Measurements from ENCODE around the gene FXR1. TPM values are rescaled to one million over a fixed set of nuclear protein-coding genes. Genes with fewer than 3 reads are reported as not detected.
"Not testable (repeated sequence)": the region's sequence is repeated elsewhere in the genome, so short reads cannot be mapped to it uniquely, and the experiment has no call there.

Gene FXR1
- polyA plus RNA-seq, 3 donors from 2014 or later: 38.0 to 46.9 (median 42.0) TPM

DNA sequence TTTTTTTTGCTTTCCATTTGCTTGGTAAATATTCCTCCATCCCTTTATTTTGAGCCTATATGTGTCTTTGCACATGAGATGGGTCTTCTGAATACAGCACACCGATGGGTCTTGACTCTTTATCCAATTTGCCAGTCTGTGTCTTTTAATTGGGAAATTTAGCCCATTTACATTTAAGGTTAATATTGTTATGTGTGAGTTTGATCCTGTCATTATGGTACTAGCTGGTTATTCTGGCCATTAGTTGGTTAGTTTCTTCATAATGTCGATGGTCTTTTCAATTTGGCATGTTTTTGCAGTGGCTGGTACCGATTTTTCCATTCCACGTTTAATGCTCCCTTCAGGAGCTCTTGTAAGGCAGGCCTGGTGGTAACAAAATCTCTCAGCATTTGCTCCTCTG lies 89.9 kb downstream of the FXR1 start:
- Mint-ChIP-seq H3K9me3 (peaks cover 18 to 31% (median 27%) of the 10 kb centered on the region in 6 donors), H3K27me3 (ENCODE audit: low read depth in 3 of 3) (peaks cover 0 to 18% (median 11%) of the 10 kb centered on the region in 3 donors)
- not testable (repeated sequence) for H3K36me3 Mint-ChIP-seq, H3K27ac Mint-ChIP-seq, DNase-seq, H3K4me3 Mint-ChIP-seq, H3K4me1 Mint-ChIP-seq

DNA sequence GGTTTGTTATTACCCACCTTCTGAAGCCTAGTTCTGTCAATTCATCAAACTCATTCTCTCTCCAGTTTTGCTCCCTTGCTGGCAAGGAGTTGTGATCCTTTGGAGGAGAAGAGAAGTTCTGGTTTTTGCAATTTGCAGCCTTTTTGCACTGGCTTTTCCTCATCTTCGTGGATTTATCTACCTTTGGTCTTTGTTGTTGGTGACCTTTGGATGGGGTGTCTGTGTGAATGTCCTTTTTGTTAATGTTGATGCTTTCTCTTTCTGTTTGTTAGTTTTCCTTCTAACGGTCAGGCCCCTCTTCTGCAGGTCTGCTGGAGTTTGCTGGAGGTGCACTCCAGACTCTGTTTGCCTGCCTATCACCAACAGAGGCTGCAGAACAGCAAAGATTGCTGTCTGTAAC lies 91.0 kb downstream of the FXR1 start:
- Mint-ChIP-seq H3K9me3 (peaks cover 17 to 31% (median 27%) of the 10 kb centered on the region in 6 donors), H3K27me3 (ENCODE audit: low read depth in 3 of 3) (peaks cover 0 to 18% (median 11%) of the 10 kb centered on the region in 3 donors)
- not testable (repeated sequence) for H3K4me1 Mint-ChIP-seq, H3K36me3 Mint-ChIP-seq, DNase-seq, H3K27ac Mint-ChIP-seq, H3K4me3 Mint-ChIP-seq

GRCh38 chr3:181006541-181006940 lies 94.1 kb downstream of the FXR1 start:
- peaks cover 0 to 2% (median 0%) of the 10 kb centered on the region in 3 donors for H3K36me3 Mint-ChIP-seq
- no peak overlapping the region for H3K4me3 Mint-ChIP-seq
- peaks cover 0 to 6% (median 0%) of the 10 kb centered on the region in 3 donors for H3K27me3 Mint-ChIP-seq (ENCODE audit: low read depth in 3 of 3)
- peaks cover 11 to 18% (median 14%) of the 10 kb centered on the region in 6 donors for H3K9me3 Mint-ChIP-seq
- no peaks in the 10 kb centered on the region for H3K4me1 Mint-ChIP-seq
- no peak overlapping the region for H3K27ac Mint-ChIP-seq
- no peak for DNase-seq

DNA sequence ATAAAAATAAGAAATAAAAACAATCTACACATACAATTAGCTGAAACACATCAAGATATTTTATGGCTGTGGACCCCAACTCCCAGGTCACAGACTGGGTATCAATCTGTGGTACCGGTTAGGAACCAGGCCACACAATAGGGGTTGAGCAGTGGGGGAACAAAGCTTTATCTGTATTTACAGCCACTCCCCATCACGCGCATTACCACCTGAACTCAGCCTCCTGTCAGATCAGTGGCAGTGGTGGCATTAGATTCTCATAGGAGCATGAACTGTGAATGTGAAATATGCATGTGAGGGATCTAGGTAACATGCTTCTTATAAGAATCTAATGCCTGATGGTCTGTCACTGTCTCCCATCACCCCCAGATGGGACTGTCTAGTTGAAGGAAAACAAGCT lies 94.8 kb downstream of the FXR1 start:
- H3K9me3 Mint-ChIP-seq: peaks cover 5 to 11% (median 7%) of the 10 kb centered on the region in 6 donors
- no peak for DNase-seq
- no peak overlapping the region for H3K4me3 Mint-ChIP-seq
- no peak overlapping the region for H3K27ac Mint-ChIP-seq
- H3K36me3 Mint-ChIP-seq: no peaks in the 10 kb centered on the region
- no peaks in the 10 kb centered on the region for H3K4me1 Mint-ChIP-seq
- peaks cover 0 to 2% (median 2%) of the 10 kb centered on the region in 3 donors for H3K27me3 Mint-ChIP-seq (ENCODE audit: low read depth in 3 of 3)

GRCh38 chr3:181008796-181009195 lies 96.3 kb downstream of the FXR1 start:
- H3K27me3 Mint-ChIP-seq (ENCODE audit: low read depth in 3 of 3): peaks cover 0 to 2% (median 0%) of the 10 kb centered on the region in 3 donors
- H3K27ac Mint-ChIP-seq: no peak overlapping the region
- no peaks in the 10 kb centered on the region for H3K36me3 Mint-ChIP-seq
- H3K4me3 Mint-ChIP-seq: no peak overlapping the region
- peaks cover 0 to 5% (median under 1%) of the 10 kb centered on the region in 6 donors for H3K9me3 Mint-ChIP-seq
- H3K4me1 Mint-ChIP-seq: no peaks in the 10 kb centered on the region
- no peak for DNase-seq

- Mint-ChIP-seq H3K4me1 (no peaks in the 10 kb centered on the region), H3K4me3 (no peak overlapping the region), H3K9me3 (peaks cover 0 to 5% (median under 1%) of the 10 kb centered on the region in 6 donors), H3K36me3 (no peaks in the 10 kb centered on the region), H3K27me3 (ENCODE audit: low read depth in 3 of 3) (peaks cover 0 to 4% (median 0%) of the 10 kb centered on the region in 3 donors), H3K27ac (no peak overlapping the region)
- no peak for DNase-seq
Observed at GRCh38 chr3:181009225-181009624, 96.8 kb downstream of the FXR1 start.

GRCh38 chr3:181017690-181018089 lies 105.2 kb downstream of the FXR1 start:
- Mint-ChIP-seq H3K9me3 (peaks cover 0 to 9% (median under 1%) of the 10 kb centered on the region in 6 donors), H3K4me3 (no peak overlapping the region), H3K27ac (no peak overlapping the region), H3K36me3 (no peaks in the 10 kb centered on the region), H3K4me1 (no peaks in the 10 kb centered on the region), H3K27me3 (ENCODE audit: low read depth in 3 of 3) (peaks cover 0 to 7% (median 2%) of the 10 kb centered on the region in 3 donors)
- DNase-seq: no peak

GRCh38 chr3:181025204-181025603 lies 112.7 kb downstream of the FXR1 start:
- Mint-ChIP-seq H3K27me3 (ENCODE audit: low read depth in 3 of 3) (peaks cover 0 to 6% (median 3%) of the 10 kb centered on the region in 3 donors), H3K36me3 (no peaks in the 10 kb centered on the region), H3K9me3 (peaks cover 2 to 30% (median 14%) of the 10 kb centered on the region in 6 donors), H3K27ac (no peak overlapping the region), H3K4me1 (no peaks in the 10 kb centered on the region), H3K4me3 (no peak overlapping the region)
- no peak for DNase-seq

DNA sequence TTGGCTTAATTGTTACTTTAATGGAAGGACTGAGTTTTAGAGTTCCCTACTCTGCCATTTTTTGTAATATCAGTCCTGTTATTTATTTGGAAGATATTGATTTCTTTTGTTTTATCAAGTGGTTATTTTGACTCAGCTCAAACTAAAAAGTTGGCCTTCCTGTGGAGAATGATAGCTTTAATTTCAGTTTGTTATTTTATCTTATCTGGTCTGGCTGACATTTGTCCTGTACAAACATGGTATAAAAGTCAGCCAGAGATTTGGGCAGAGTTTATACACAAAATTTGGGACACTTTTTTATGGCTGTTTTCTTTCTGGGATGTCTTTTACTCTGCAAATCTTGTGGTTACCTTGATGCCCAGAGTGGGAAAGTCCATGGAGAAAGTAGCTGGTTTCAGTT lies 118.5 kb downstream of the FXR1 start:
- Mint-ChIP-seq H3K27ac (no peak overlapping the region), H3K4me1 (no peaks in the 10 kb centered on the region), H3K27me3 (ENCODE audit: low read depth in 3 of 3) (peaks cover 0 to 5% (median 3%) of the 10 kb centered on the region in 3 donors), H3K36me3 (no peaks in the 10 kb centered on the region), H3K9me3 (peaks cover 0 to 36% (median 8%) of the 10 kb centered on the region in 6 donors), H3K4me3 (no peak overlapping the region)
- no peak for DNase-seq

Other genes starting within 250 kb of the FXR1 start
- gene CCDC39, start 233.2 kb upstream of the FXR1 start, polyA plus RNA-seq: not detected
- 10 to 100 TPM; 68.6 to 82.9 (median 71.9) TPM for gene DNAJC19, start 77.1 kb downstream of the FXR1 start, polyA plus RNA-seq